GM12892 (cell line): ENCODE results near the gene VCAN.

Source experiments
- POLR2A ChIP-seq: IDR thresholded peaks from 2 replicates; pipeline ENCODE4 v1.6.1; 2011; ENCODE audit warnings: low read depth, low read length, control low read depth
- POLR2AphosphoS5 ChIP-seq: IDR thresholded peaks from 2 replicates; pipeline ENCODE4 v1.6.1; 2011; ENCODE audit warnings: low read depth, low read length, control low read depth
- TAF1 ChIP-seq: IDR thresholded peaks from 2 replicates; pipeline ENCODE4 v1.6.1; 2011; ENCODE audit warnings: low read depth, mild to moderate bottlenecking, control low read depth, low read length, borderline replicate concordance

- TF ChIP-seq POLR2A (no peak), POLR2AphosphoS5 (no peak), TAF1 (no peak)
Observed at GRCh38 chr5:83443534-83443933, 28.0 kb upstream of the VCAN start.
